ENCODE measurements around the gene DHRS3. TPM values are rescaled to one million over a fixed set of nuclear protein-coding genes. Genes with fewer than 3 reads are reported as not detected.

DHRS3 gene
- total and polyA plus RNA-seq, 10 of the 15 experiments (the other 5 are each of a cell fraction or from before 2014, with no cell fraction given) = 0.23 to 29.7 (median 1.2) TPM

DNA sequence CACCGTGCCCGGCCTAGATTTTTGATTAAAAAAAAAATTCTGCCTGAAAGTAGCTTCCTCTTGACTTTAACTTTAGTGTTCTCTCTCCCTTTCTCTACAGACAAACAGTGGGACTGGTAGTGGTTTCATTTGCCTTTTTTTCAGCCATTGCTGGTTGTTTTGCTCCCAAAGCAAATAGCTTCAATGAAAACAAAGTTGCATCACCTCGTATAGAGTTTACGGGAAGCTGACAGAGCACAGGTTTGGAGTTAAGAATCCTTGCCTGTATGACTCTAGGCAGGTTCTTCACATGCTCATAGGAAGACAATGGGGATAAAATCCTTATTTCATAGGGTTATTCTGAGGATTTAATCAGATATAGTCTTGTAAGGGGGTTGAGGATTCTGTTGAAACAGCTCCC, 47.5 kb upstream of the DHRS3 start:
- H3K4me2 ChIP-seq (ENCODE audit: control insufficient read depth, insufficient read depth) = no peak overlapping the region
- no peak overlapping the region for H2AFZ ChIP-seq (ENCODE audit: control insufficient read depth, low read depth, low read length)
- no peaks in the 10 kb centered on the region for H3K36me3 ChIP-seq (ENCODE audit: control insufficient read depth in 2 of 2, insufficient read depth in 2 of 2, low read length in 1 of 2)
- no peak for FAIRE-seq
- H3K79me2 ChIP-seq (ENCODE audit: control insufficient read depth, insufficient read depth, low read length) = no peaks in the 10 kb centered on the region
- ATAC-seq = no peak
- no peaks in the 10 kb centered on the region for H3K27me3 ChIP-seq (replicated peaks in 1 of 2; ENCODE audit: control insufficient read depth in 2 of 2, insufficient read depth in 2 of 2, low read length in 1 of 2)
- TF ChIP-seq TBL1XR1 (IDR thresholded peaks at IDR 0.05; ENCODE audit: low read depth, low read length) = no peak
- no peak for TF ChIP-seq EP300 (IDR thresholded peaks at IDR 0.05; ENCODE audit: borderline replicate concordance in 1 of 2, control insufficient read depth in 1 of 2, low read depth in 2 of 2, low read length in 2 of 2)
- TF ChIP-seq NR2C2 (IDR thresholded peaks at IDR 0.05; ENCODE audit: borderline replicate concordance, control insufficient read depth, insufficient read length, low read depth) = no peak
- no peak for TF ChIP-seq FOXK2 (IDR thresholded peaks at IDR 0.05)
- TF ChIP-seq RELA (IDR thresholded peaks at IDR 0.05; ENCODE audit: borderline replicate concordance, partially characterized antibody) = no peak
- no peak for TF ChIP-seq ASH2L (IDR thresholded peaks at IDR 0.05; ENCODE audit: borderline replicate concordance, low read depth)
- TF ChIP-seq IKZF2 (IDR thresholded peaks at IDR 0.05) = no peak
- TF ChIP-seq, protein P1, sequence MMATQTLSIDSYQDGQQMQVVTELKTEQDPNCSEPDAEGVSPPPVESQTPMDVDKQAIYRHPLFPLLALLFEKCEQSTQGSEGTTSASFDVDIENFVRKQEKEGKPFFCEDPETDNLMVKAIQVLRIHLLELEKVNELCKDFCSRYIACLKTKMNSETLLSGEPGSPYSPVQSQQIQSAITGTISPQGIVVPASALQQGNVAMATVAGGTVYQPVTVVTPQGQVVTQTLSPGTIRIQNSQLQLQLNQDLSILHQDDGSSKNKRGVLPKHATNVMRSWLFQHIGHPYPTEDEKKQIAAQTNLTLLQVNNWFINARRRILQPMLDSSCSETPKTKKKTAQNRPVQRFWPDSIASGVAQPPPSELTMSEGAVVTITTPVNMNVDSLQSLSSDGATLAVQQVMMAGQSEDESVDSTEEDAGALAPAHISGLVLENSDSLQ (IDR thresholded peaks at IDR 0.05) = no peak
- TF ChIP-seq MTA3 (IDR thresholded peaks at IDR 0.05; ENCODE audit: borderline replicate concordance, low read length) = no peak
- no peak overlapping the region for H3K9ac ChIP-seq (ENCODE audit: control insufficient read depth, insufficient read depth, low read length)
- WGBS (ENCODE audit: insufficient coverage, insufficient replicate concordance, low lambda C conversion rate, missing lambda C conversion rate) = 79% methylated on average over 4 of the region's 4 CpGs
- no peak overlapping the region for H3K4me3 ChIP-seq
- SMC1A ChIA-PET (ENCODE audit: uncharacterized antibody, unreplicated experiment) = interaction anchor here (1.6 kb wide), 1 partner anchor 25 kb away, joined by 3 read pairs; no protein-coding TSS in a partner anchor
- DNase-seq (ENCODE audit: low read depth, low spot score) = no peak
- RAD21 ChIA-PET (ENCODE audit: unreplicated experiment) = no interaction called here
- intact Hi-C loops (cut with micrococcal nuclease; ENCODE audit: unreplicated experiment) = no loop called here
- no peaks in the 10 kb centered on the region for H4K20me1 ChIP-seq (ENCODE audit: control insufficient read depth, insufficient read depth)
- no TSS peak for BruUV-seq (replicated peaks)
- in situ Hi-C loops (cut with MboI) = no loop called here
- no peak overlapping the region for H3K27ac ChIP-seq (ENCODE audit: control insufficient read depth, insufficient read depth)
- CTCF ChIA-PET = interaction anchor here (0.6 to 1.4 kb wide), 2 partner anchors 392 to 459 kb away, joined by 3 read pairs; no protein-coding TSS in a partner anchor
- no peaks in the 10 kb centered on the region for H3K4me1 ChIP-seq (ENCODE audit: control insufficient read depth, insufficient read depth, low read length)
- POLR2A ChIA-PET = no interaction called here
- H3K9me3 ChIP-seq (replicated peaks; ENCODE audit: control insufficient read depth, insufficient read depth, low read length) = no peaks in the 10 kb centered on the region; the same call in 2 of the 3 replicates
